HepG2 (cell line): ENCODE data around the gene SMO. TPM values are rescaled to one million over a fixed set of nuclear protein-coding genes. Genes with fewer than 3 reads are reported as not detected.

Experiments
- ATAC-seq: fragments of 200-7000 bp; cut with Tn5 transposase; 3 replicates; pipeline ENCODE4 v1.9.1; 2020; ENCODE audit warnings: mild to moderate bottlenecking, moderate library complexity
- BruUV-seq: library from RNA; stranded (reverse); fragments of 400-500 nt; replicated peaks from 2 replicates; lab custom pipeline; 2021; lab: Mats Ljungman, UMichigan
- CTCF ChIA-PET: fragments of 300-600 bp; formaldehyde crosslinking; extraction: SDS; loops from one replicate; lab custom pipeline; 2021; ENCODE audit warnings: low total read pairs, inconsistent platforms, low intra/inter-chr PET ratio; lab: Yijun Ruan, JAX
- POLR2A ChIA-PET: fragments of 350-600 bp; sonication (Branson Sonifier 250); formaldehyde crosslinking; loops from one replicate; lab custom pipeline; 2020; ENCODE audit warnings: antibody characterized with exemption, inconsistent platforms; lab: Yijun Ruan, JAX
- DNase-seq: peaks from one replicate; pipeline ENCODE4 v3.0.0-alpha.2; 2015; ENCODE audit warnings: low spot score
- FAIRE-seq: peaks from 3 replicates; lab custom pipeline; 2011; peaks lifted over from hg19 to GRCh38; lab: Jason Lieb, UNC
- H2AFZ ChIP-seq: one replicate; pipeline ENCODE4 v1.6.1; 2011; ENCODE audit warnings: low read length, inconsistent platforms
- H3K27ac ChIP-seq: fragments of 300-600 bp; 3 replicates; pipeline ENCODE4 v1.8.0; 2011; ENCODE audit warnings: mixed run types, mild to moderate bottlenecking, mixed read lengths, low read length, inconsistent platforms; ENCODE audit not compliant: insufficient read depth; ENCODE audit errors: extremely low read length
- H3K27me3 ChIP-seq, 2 experiments: fragments of 200-600 bp in 1 of 2; 2 replicates in 1 of 2; 3 replicates in 1 of 2; pipeline versions ENCODE4 v1.6.0 to v1.8.0; 2011; ENCODE audit warnings: low read length in 2 of 2, mild to moderate bottlenecking in 2 of 2, moderate library complexity in 2 of 2, inconsistent platforms in 1 of 2; ENCODE audit not compliant: insufficient read depth in 2 of 2, control insufficient read depth in 1 of 2
- H3K36me3 ChIP-seq, 2 experiments: fragments of 200-600 bp in 1 of 2; replicated peaks in 1 of 2; 2 replicates in 1 of 2; 3 replicates in 1 of 2; pipeline versions ENCODE4 v1.5.1 to v1.8.0; 2011; ENCODE audit warnings: low read length in 2 of 2, inconsistent platforms in 1 of 2; ENCODE audit not compliant: insufficient read depth in 2 of 2, control insufficient read depth in 1 of 2
- H3K4me1 ChIP-seq: 2 replicates; pipeline ENCODE4 v1.5.1; 2012; ENCODE audit warnings: low read length, inconsistent platforms; ENCODE audit not compliant: insufficient read depth
- H3K4me2 ChIP-seq: 2 replicates; pipeline ENCODE4 v1.6.0; 2011; ENCODE audit warnings: low read depth, low read length, inconsistent platforms
- H3K4me3 ChIP-seq, 3 experiments: fragments of 200-600 bp in 1 of 3; sonication (generic), shearing (Covaris generic) in 1 of 3; replicated peaks in 1 of 3; 2 replicates each; pipeline ENCODE4 v1.5.1; 2011 to 2016; ENCODE audit warnings: low read length in 3 of 3, inconsistent platforms in 2 of 3, low read depth in 2 of 3, mild to moderate bottlenecking in 2 of 3, control low read depth in 1 of 3, mixed read lengths in 1 of 3; ENCODE audit not compliant: insufficient read depth in 1 of 3
- H3K79me2 ChIP-seq: one replicate; pipeline ENCODE4 v1.6.1; 2011; ENCODE audit warnings: low read length, inconsistent platforms; ENCODE audit not compliant: insufficient read depth
- H3K9ac ChIP-seq: 2 replicates; pipeline ENCODE4 v1.6.0; 2011; ENCODE audit warnings: mild to moderate bottlenecking, low read depth, low read length, inconsistent platforms; ENCODE audit not compliant: insufficient read depth
- H3K9me3 ChIP-seq: 2 replicates; pipeline ENCODE4 v1.5.1; 2012; ENCODE audit warnings: mild to moderate bottlenecking, low read length
- H4K20me1 ChIP-seq: 2 replicates; pipeline ENCODE4 v1.6.0; 2011; ENCODE audit warnings: inconsistent platforms, mild to moderate bottlenecking, low read length, moderate library complexity; ENCODE audit not compliant: insufficient read depth
- ETV5 ChIP-seq: IDR thresholded peaks from 2 replicates; pipeline ENCODE4 v1.6.1; 2018; ENCODE audit warnings: missing biosample characterization, missing genetic modification reagents, inconsistent platforms, borderline replicate concordance
- FOXK2 ChIP-seq: fragments of 450-650 bp; IDR thresholded peaks from 2 replicates; pipeline ENCODE4 v1.6.1; 2016
- GFI1 ChIP-seq: sonication (generic); formaldehyde crosslinking; IDR thresholded peaks from 2 replicates; pipeline ENCODE4 v1.5.0; 2020; ENCODE audit warnings: missing genetic modification reagents, mild to moderate bottlenecking, borderline replicate concordance
- NFATC3 ChIP-seq: sonication (generic); formaldehyde crosslinking; IDR thresholded peaks from 2 replicates; pipeline ENCODE4 v1.5.1; 2020; ENCODE audit warnings: mild to moderate bottlenecking, missing genetic modification reagents
- SIN3B ChIP-seq: fragments of 150-350 bp; IDR thresholded peaks from 2 replicates; pipeline ENCODE4 v1.6.1; 2014; ENCODE audit warnings: low read length
- SMYD3 ChIP-seq: sonication (generic); formaldehyde crosslinking; IDR thresholded peaks from 2 replicates; pipeline ENCODE4 v1.8.1; 2023; ENCODE audit warnings: mild to moderate bottlenecking, missing genetic modification reagents
- ZNF547 ChIP-seq: sonication (generic); formaldehyde crosslinking; IDR thresholded peaks from 2 replicates; pipeline ENCODE4 v1.5.1; 2020; ENCODE audit warnings: mild to moderate bottlenecking, missing genetic modification reagents
- ZNF713 ChIP-seq: sonication (generic); formaldehyde crosslinking; IDR thresholded peaks from 2 replicates; pipeline ENCODE4 v1.4.0; 2020; ENCODE audit warnings: mild to moderate bottlenecking, missing genetic modification reagents
- WGBS: methylation state at CpG from one replicate; pipeline ENCODE4 v1.1.6; 2017; ENCODE audit warnings: low lambda C conversion rate; 5-methylcytosine and 5-hydroxymethylcytosine counted together
- in situ Hi-C: cut with HindIII; loops from 2 replicates; pipeline ENCODE4 v1.10.0; 2017; ENCODE audit warnings: low pct_unique_long_range_greater_than_20kb; ENCODE audit not compliant: extremely low pct_ligation_motif_present
- intact Hi-C: fragments of 100-400 bp; cut with micrococcal nuclease; formaldehyde crosslinking; loops from one replicate; pipeline ENCODE4 v1.10.0; 2022; ENCODE audit not compliant: unreplicated experiment
- polyA plus RNA-seq, 8 experiments: library from polyadenylated mRNA; depleted of rRNA in 3 of 8; stranded (reverse) in 7 of 8; unstranded in 1 of 8; fragments of >200 nt; fragmentation: Illumina TruSeq in 4 of 8; extraction: Trizol in 4 of 8; gene quantifications; 2 replicates each; pipeline versions ENCODE4 v1.2.1 to v1.2.3, GENCODE V29; 2011 to 2016; ENCODE audit warnings: low read depth in 4 of 8, missing spikeins in 1 of 8, mixed read lengths in 1 of 8; ENCODE audit not compliant: insufficient read depth in 1 of 8
- total RNA-seq, 5 experiments: library from RNA; depleted of rRNA; stranded (reverse); fragments of >200 nt; fragmentation: Illumina TruSeq; extraction: Trizol; gene quantifications; 2 replicates each; pipeline ENCODE4 v1.2.3, GENCODE V29; 2016; ENCODE audit warnings: low read depth in 1 of 5
- TF ChIP-seq, protein P1 (sequence below): sonication (generic); formaldehyde crosslinking; IDR thresholded peaks from 2 replicates; pipeline ENCODE4 v1.5.0; 2020; ENCODE audit warnings: mild to moderate bottlenecking, missing genetic modification reagents

SMO gene
- total and polyA plus RNA-seq, 2 of the 13 experiments (the other 11 are each of a cell fraction or from before 2014, with no cell fraction given), result 23.8 to 32.3 TPM

DNA sequence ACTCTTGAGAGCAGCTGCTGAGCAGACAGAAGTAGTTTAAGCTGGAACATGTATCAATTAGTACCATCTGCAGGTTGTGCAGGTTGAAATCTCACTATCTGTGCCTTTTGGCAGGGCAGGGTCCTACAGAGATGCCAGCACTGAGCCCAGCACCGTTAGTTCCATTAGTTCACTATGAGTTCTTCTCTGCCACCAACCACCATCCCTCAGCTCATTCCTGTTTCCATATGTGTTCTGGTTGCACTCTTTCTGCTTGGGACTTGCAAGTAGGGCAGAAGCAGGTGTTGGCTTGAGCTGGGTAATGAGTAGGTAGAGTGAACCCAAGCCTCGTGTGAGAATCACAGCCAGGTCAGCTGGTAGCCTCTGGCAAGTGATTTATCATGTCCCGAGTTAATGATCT, 2.8 kb downstream of the SMO start:
- Histone ChIP-seq H3K36me3 (peaks cover 3 to 9% of the 10 kb centered on the region in 2 experiments; a peak in 3 of 5 replicates), H3K9me3 (no peaks in the 10 kb centered on the region), H4K20me1 (peaks cover 4% of the 10 kb centered on the region), H3K4me1 (peaks cover 48% of the 10 kb centered on the region), H3K4me2 (peak overlapping the region; percentile 89), H3K27me3 (no peaks in the 10 kb centered on the region; a peak in 1 of 5 replicates), H3K9ac (no peak overlapping the region), H3K79me2 (peaks cover 55% of the 10 kb centered on the region), H3K27ac (no peak overlapping the region), H3K4me3 (no peak overlapping the region), H2AFZ (no peak overlapping the region)
- ATAC-seq (no peak), FAIRE-seq (no peak), DNase-seq (no peak)
- ChIA-PET CTCF (no interaction called here), POLR2A (interaction anchor here (1.2 kb wide), 1 partner anchor 23 kb away, joined by 3 read pairs; no protein-coding TSS in a partner anchor)
- TF ChIP-seq, protein P1, sequence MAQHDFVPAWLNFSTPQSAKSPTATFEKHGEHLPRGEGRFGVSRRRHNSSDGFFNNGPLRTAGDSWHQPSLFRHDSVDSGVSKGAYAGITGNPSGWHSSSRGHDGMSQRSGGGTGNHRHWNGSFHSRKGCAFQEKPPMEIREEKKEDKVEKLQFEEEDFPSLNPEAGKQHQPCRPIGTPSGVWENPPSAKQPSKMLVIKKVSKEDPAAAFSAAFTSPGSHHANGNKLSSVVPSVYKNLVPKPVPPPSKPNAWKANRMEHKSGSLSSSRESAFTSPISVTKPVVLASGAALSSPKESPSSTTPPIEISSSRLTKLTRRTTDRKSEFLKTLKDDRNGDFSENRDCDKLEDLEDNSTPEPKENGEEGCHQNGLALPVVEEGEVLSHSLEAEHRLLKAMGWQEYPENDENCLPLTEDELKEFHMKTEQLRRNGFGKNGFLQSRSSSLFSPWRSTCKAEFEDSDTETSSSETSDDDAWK (CRISPR knock-in tag), result no peak
- TF ChIP-seq ZNF713 (CRISPR knock-in tag) (no peak), SMYD3 (CRISPR knock-in tag) (no peak), SIN3B (no peak), NFATC3 (CRISPR knock-in tag) (no peak), ZNF547 (CRISPR knock-in tag) (no peak), GFI1 (CRISPR knock-in tag) (no peak), ETV5 (CRISPR knock-in tag) (no peak), FOXK2 (no peak)
- no TSS peak for BruUV-seq
- 82% methylated on average over 3 of the region's 3 CpGs for WGBS
- intact Hi-C loops, result no loop called here
- in situ Hi-C loops, result no loop called here
